CD4-positive, alpha-beta T cell (primary cell): ENCODE data around the gene SWAP70. TPM values are rescaled to one million over a fixed set of nuclear protein-coding genes. Genes with fewer than 3 reads are reported as not detected.

Source experiments
- ATAC-seq: fragments of 200-7000 bp; cut with Tn5 transposase; one replicate; pipeline ENCODE4 v1.10.0; 2022; ENCODE audit warnings: mild to moderate bottlenecking; ENCODE audit not compliant: poor library complexity
- CTCF ChIA-PET: fragments of 350-600 bp; sonication (Branson Sonifier 250); formaldehyde crosslinking; loops from one replicate; lab custom pipeline; 2021; ENCODE audit warnings: antibody characterized with exemption, inconsistent platforms; lab: Charles Lee
- POLR2A ChIA-PET: fragments of 350-600 bp; sonication (Branson Sonifier 250); formaldehyde crosslinking; loops from one replicate; lab custom pipeline; 2021; ENCODE audit warnings: antibody characterized with exemption, inconsistent platforms; lab: Charles Lee
- DNase-seq, 14 experiments: peaks; one replicate each; pipeline ENCODE4 v3.0.0-alpha.2; 2013 to 2020; ENCODE audit warnings: mixed read lengths in 2 of 14
- H3K27ac ChIP-seq, 2 donors: one replicate each; pipeline versions ENCODE4 v1.5.1 to v1.7.0; 2013; ENCODE audit warnings: low read length in 2 of 2, low read depth in 1 of 2, mild to moderate bottlenecking in 1 of 2
- H3K27me3 ChIP-seq, 2 experiments: 1 replicate in 1 of 2; 2 replicates in 1 of 2; pipeline versions ENCODE4 v1.6.1 to v1.7.0; 2013; ENCODE audit warnings: low read length in 2 of 2, control low read depth in 1 of 2, mild to moderate bottlenecking in 1 of 2, moderate library complexity in 1 of 2; ENCODE audit not compliant: insufficient read depth in 2 of 2, control insufficient read depth in 1 of 2
- H3K36me3 ChIP-seq: one replicate; pipeline ENCODE4 v1.6.1; 2013; ENCODE audit warnings: low read length, control low read depth; ENCODE audit not compliant: insufficient read depth
- H3K4me1 ChIP-seq: one replicate; pipeline ENCODE4 v1.6.1; 2013; ENCODE audit warnings: low read length, control low read depth; ENCODE audit not compliant: insufficient read depth
- H3K4me3 ChIP-seq: one replicate; pipeline ENCODE4 v1.5.1; 2013; ENCODE audit warnings: mild to moderate bottlenecking, low read length, moderate library complexity
- H3K9me3 ChIP-seq, 2 experiments: 1 replicate in 1 of 2; 2 replicates in 1 of 2; pipeline versions ENCODE4 v1.6.1 to v1.7.0; 2013; ENCODE audit warnings: low read length in 2 of 2, mild to moderate bottlenecking in 2 of 2, control low read depth in 1 of 2, moderate library complexity in 1 of 2; ENCODE audit not compliant: control insufficient read depth in 1 of 2, insufficient read depth in 1 of 2
- H3K27ac Mint-ChIP-seq: one replicate; pipeline ENCODE4 v1.8.0; 2020; ENCODE audit warnings: mixed read lengths
- H3K27me3 Mint-ChIP-seq: one replicate; pipeline ENCODE4 v1.8.0; 2021; ENCODE audit warnings: mixed read lengths
- H3K36me3 Mint-ChIP-seq: one replicate; pipeline ENCODE4 v1.8.0; 2021; ENCODE audit warnings: low read depth, mixed read lengths
- H3K4me1 Mint-ChIP-seq: one replicate; pipeline ENCODE4 v1.8.0; 2021; ENCODE audit warnings: low read depth, mixed read lengths
- H3K4me3 Mint-ChIP-seq: one replicate; pipeline ENCODE4 v1.8.0; 2020; ENCODE audit warnings: mild to moderate bottlenecking, mixed read lengths
- H3K9me3 Mint-ChIP-seq: one replicate; pipeline ENCODE4 v1.8.0; 2020; ENCODE audit warnings: mixed read lengths
- CTCF ChIP-seq: fragments of 200-600 bp; IDR thresholded peaks from one replicate; pipeline ENCODE4 v1.8.0; 2022; ENCODE audit warnings: antibody characterized with exemption, mild to moderate bottlenecking
- intact Hi-C, 2 experiments: fragments of 100-400 bp; cut with DNase I in 1 of 2; cut with micrococcal nuclease in 1 of 2; formaldehyde crosslinking; loops; one replicate each; pipeline versions ENCODE4 v1.15.1 to v1.9.0; 2023 to 2025; cut with DNase I, micrococcal nuclease
- total RNA-seq, 174 experiments: library from RNA in 2 of 174; stranded (reverse) in 2 of 174; gene quantifications; one replicate each; pipeline ENCODE4 v1.2.3 and lab custom pipeline; 2021 to 2026

SWAP70 gene
- total RNA-seq, 2 experiments from 2014 or later: 4.0 to 4.1 TPM

- CTCF ChIA-PET: no interaction called here
- POLR2A ChIA-PET: no interaction called here
These were observed 113.6 kb downstream of the SWAP70 start for GRCh38 chr11:9777525-9777924.

GRCh38 chr11:9780929-9781328 is 117.1 kb downstream of the SWAP70 start:
- intact Hi-C loops: no loop called here
- Mint-ChIP-seq H3K9me3 (no peaks in the 10 kb centered on the region), H3K27ac (no peak overlapping the region), H3K27me3 (no peaks in the 10 kb centered on the region), H3K36me3 (peaks cover 51% of the 10 kb centered on the region), H3K4me1 (no peaks in the 10 kb centered on the region), H3K4me3 (no peak overlapping the region)
- DNase-seq: no peak
- CTCF ChIA-PET: no interaction called here
- no peaks in the 10 kb centered on the region for H3K9me3 ChIP-seq
- no peaks in the 10 kb centered on the region for H3K27me3 ChIP-seq
- H3K27ac ChIP-seq: no peak overlapping the region
- no peaks in the 10 kb centered on the region for H3K4me1 ChIP-seq
- ATAC-seq: no peak
- no peak for TF ChIP-seq CTCF
- POLR2A ChIA-PET: no interaction called here
- no peak overlapping the region for H3K4me3 ChIP-seq
- peaks cover 18% of the 10 kb centered on the region for H3K36me3 ChIP-seq

More at GRCh38 chr11:9777525-9777924, 113.6 kb downstream of the SWAP70 start:
- Histone ChIP-seq H3K4me3 (no peak overlapping the region), H3K27me3 (no peaks in the 10 kb centered on the region), H3K36me3 (peaks cover 18% of the 10 kb centered on the region), H3K27ac (no peak overlapping the region), H3K9me3 (no peaks in the 10 kb centered on the region), H3K4me1 (no peaks in the 10 kb centered on the region)
- Mint-ChIP-seq H3K27me3 (no peaks in the 10 kb centered on the region), H3K36me3 (peaks cover 27% of the 10 kb centered on the region), H3K4me1 (no peaks in the 10 kb centered on the region), H3K27ac (no peak overlapping the region), H3K4me3 (no peak overlapping the region), H3K9me3 (no peaks in the 10 kb centered on the region)
- DNase-seq (no peak), ATAC-seq (no peak)
- intact Hi-C loops: no loop called here
- TF ChIP-seq CTCF: no peak

GRCh38 chr11:9783986-9784385 is 120.1 kb downstream of the SWAP70 start:
- H3K27ac Mint-ChIP-seq: no peak overlapping the region
- no peaks in the 10 kb centered on the region for H3K4me1 ChIP-seq
- no peaks in the 10 kb centered on the region for H3K27me3 ChIP-seq
- CTCF ChIA-PET: interaction anchor here (0.6 kb wide), 1 partner anchor 31 kb away, joined by 4 read pairs; no protein-coding TSS in a partner anchor
- no peaks in the 10 kb centered on the region for H3K9me3 ChIP-seq
- peaks cover 71% of the 10 kb centered on the region for H3K36me3 Mint-ChIP-seq
- no peak for TF ChIP-seq CTCF
- H3K4me3 Mint-ChIP-seq: no peak overlapping the region
- no peaks in the 10 kb centered on the region for H3K4me1 Mint-ChIP-seq
- no peaks in the 10 kb centered on the region for H3K9me3 Mint-ChIP-seq
- POLR2A ChIA-PET: no interaction called here
- no peak for DNase-seq
- no peaks in the 10 kb centered on the region for H3K27me3 Mint-ChIP-seq
- no peak overlapping the region for H3K27ac ChIP-seq
- H3K4me3 ChIP-seq: no peak overlapping the region
- ATAC-seq: no peak
- intact Hi-C loops: no loop called here
- peaks cover 18% of the 10 kb centered on the region for H3K36me3 ChIP-seq
